Activated CD4-positive, CD25-positive, alpha-beta regulatory T cell (primary cell): ENCODE measurements around the gene CACNA1C.
"Not testable (repeated sequence)": the region's sequence is repeated elsewhere in the genome, so short reads cannot be mapped to it uniquely, and the experiment has no call there.

Experiments
- DNase-seq, 4 experiments: peaks; one replicate each; lab custom pipeline; 2025; lab: John Stamatoyannopoulos, UW

The CACNA1C gene

GRCh38 chr12:2076196-2076570 is 23.4 kb downstream of the CACNA1C start:
- no peak for DNase-seq

GRCh38 chr12:2076728-2077127 is 23.9 kb downstream of the CACNA1C start:
- DNase-seq, result no peak

GRCh38 chr12:2080604-2081003 is 27.8 kb downstream of the CACNA1C start:
- DNase-seq, result no peak

GRCh38 chr12:2082321-2082720 is 29.5 kb downstream of the CACNA1C start:
- DNase-seq, result no peak

GRCh38 chr12:2083008-2083407 is 30.2 kb downstream of the CACNA1C start:
- DNase-seq, result no peak

DNA sequence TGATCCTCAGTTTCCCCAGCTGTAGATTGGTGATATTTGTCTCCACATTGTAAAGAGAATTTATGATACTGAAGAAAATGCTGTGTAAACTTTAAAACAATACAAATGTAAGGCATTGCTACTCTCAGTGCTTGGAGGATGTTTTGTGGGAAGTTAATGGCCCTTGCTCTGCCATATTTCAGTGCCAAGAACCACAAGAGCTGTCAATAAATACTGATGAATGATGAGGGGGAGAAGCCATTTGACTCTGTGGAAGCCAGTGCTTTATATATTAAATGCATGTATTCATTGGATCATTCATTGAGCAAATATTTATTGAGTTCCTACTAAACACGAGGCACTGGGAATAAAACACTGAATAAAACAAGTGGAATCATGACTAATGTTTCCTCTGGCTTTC is 30.8 kb downstream of the CACNA1C start:
- DNase-seq, result no peak

- no peak for DNase-seq
Observed at GRCh38 chr12:2084553-2085296, 31.9 kb downstream of the CACNA1C start.

DNA sequence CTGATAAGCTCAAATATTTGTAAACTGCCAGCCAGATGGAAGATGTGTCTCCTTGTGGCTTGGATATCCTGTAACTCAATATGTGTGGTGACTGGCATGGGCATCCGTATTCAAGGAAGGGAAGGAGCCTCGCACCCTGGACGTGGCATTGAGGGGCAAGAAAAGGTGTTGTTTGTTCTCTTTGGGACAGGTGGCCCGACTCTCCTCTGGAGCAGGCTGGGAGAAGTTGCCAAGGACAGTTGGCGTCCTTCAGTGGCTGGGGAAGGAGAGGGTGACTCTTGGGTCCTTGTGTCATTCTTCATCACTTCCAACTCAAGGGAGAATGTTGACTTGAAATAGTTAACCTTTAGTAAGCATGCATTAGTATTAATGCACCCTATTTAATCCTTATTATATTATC is 39.6 kb downstream of the CACNA1C start:
- DNase-seq, result no peak

DNA sequence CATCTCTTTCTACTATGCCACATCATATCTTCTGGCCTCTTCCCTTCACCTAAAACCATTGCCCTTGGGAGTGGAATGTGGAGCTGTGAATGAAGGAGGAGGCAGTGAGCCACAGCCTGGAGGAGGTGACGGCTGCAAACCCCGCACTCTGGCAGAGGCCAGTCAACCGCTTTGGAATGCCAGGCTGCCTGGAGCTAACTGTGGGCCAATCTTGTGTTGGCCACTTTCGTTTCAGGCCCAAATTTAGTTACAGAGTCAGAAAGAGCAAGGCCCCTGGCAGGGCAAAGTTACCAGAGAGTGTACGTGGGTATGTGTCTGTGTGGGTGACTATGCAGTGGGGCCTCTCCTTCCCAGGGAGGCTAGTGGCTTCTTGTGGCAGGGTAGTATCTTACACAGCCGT is 40.1 kb downstream of the CACNA1C start:
- no peak for DNase-seq

GRCh38 chr12:2094597-2094996 is 41.8 kb downstream of the CACNA1C start:
- DNase-seq, result no peak

- DNase-seq, result no peak
Observed at GRCh38 chr12:2095878-2096277, 43.1 kb downstream of the CACNA1C start.

GRCh38 chr12:2097617-2098016 is 44.8 kb downstream of the CACNA1C start:
- no peak for DNase-seq

DNA sequence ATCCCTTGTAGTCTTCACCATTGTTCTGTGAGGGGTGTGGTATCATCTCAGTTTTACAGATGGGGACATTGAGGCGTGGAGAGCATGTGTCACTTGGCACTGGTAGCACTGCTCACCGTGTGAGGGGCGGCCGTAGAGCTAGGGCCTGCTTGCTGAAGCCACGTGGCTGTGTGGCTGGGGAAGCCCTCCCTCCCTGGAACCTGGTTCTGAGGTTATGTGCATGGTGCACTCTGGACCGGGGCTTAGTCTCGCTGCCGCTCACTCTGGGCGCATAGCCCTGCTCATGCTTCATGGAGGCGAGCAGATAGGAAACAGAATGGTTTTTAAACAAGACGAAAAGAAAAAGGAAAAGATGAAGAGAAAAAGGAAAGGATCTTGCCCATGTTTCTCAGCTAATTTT is 46.1 kb downstream of the CACNA1C start:
- no peak for DNase-seq

- DNase-seq, result no peak
Observed at GRCh38 chr12:2099595-2099994, 46.8 kb downstream of the CACNA1C start.

- DNase-seq, result no peak
Observed at GRCh38 chr12:2101359-2101758, 48.6 kb downstream of the CACNA1C start.

GRCh38 chr12:2101771-2102170 is 49.0 kb downstream of the CACNA1C start:
- DNase-seq, result no peak

DNA sequence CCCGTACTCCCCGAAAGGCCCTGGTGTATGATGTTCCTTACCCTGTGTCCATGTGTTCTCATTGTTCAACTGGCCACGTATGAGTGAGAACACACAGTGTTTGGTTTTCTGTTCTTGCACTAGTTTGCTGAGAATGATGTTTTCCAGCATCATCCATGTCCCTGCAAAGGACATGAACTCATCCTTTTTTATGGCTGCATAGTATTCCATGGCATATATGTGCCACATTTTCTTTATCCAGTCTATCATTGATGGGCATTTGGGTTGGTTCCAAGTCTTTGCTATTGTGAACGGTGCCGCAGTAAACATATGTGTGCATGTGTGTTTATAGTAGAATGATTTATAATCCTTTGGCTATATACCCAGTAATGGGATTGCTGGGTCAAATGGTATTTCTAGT is 49.9 kb downstream of the CACNA1C start:
- DNase-seq, result not testable (repeated sequence)

GRCh38 chr12:2105387-2105786 is 52.6 kb downstream of the CACNA1C start:
- DNase-seq, result not testable (repeated sequence)

DNA sequence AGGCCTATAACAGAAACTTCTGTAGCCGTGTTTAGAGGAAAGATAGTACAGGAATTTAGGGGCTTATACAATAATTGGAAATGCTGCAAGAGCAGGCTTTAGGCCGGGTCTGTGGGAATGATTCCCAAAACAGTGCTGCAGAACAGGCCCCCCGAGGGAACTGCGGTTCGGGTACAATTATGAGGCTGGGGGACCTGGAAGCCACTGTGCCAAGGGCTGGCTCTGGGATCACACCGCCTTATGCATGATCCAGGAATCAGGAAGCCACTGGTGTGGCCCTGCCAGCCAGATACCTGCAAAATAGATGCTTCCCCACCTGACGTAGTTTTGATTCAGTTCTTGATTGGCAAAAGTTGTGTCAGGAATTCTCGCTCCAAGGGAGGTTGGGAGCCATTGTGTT is 55.4 kb downstream of the CACNA1C start:
- DNase-seq, result no peak

DNA sequence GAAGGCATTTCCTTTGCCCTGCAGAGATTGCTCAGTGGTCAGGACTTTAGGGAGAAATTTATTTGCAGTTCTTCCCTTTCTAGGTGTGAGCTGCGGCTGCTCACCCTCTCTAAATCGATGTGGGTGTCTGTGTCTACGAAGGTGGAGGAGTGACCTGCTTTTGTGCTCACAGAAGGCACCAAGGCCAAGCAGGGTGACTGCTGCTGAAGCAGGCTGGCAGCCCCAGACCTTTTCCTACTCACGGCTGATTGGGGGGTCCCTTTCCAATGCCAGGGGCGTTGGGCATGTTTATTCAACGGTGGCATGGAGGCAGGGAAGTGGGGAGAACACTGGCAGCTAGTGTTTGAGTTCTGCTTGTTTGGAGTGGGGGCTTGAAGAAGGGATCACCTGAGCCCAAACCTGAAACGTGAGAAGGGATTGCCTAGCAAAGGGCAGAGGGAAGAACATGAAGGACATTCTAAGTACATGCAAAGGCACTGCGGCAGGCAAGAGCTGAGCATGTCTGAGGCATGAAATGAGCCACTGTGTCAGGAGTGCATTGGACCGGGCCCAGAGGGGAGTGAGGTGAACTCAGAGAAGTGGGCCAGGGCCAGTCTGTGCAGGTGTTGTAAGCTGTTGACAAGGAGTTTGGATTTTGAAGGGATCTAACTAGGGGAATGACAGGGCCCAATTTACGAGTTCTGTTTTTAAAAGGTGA is 56.3 kb downstream of the CACNA1C start:
- DNase-seq, result no peak

- no peak for DNase-seq
Observed at GRCh38 chr12:2110127-2110526, 57.3 kb downstream of the CACNA1C start.

DNA sequence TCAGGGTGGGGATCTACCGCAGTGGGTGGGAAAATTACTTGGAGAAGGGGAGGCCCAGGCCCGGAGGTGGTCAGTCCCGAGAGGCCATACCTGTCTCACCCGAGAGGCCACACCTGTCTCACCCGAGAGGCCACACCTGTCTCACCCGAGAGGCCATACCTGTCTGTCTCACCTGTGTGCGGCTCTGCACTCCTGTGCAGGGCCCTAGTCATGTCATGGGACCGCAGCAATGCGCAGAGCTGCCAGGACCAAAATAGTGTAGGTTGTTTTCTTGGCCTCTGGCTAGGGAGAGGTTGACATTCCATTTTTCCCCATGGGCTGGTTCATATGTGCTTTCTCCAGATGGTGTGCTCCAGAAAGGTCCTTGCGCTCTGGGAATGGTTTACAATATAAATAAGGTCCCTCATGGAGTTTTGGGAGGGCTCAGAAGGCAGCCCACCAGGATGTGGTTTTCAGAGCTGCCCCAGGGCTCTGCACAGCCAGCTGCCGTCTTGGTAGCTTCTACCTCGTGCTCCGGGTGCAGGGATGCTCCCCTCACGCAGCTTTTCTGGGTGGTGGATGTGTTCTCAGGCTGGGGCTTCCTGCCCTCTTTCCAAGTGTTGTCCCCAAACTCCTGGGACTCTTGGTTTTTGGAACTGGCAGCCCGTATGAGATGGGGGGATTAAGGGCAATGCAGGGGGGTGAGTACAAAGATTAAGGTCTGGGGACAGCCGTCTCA is 58.2 kb downstream of the CACNA1C start:
- DNase-seq, result no peak

GRCh38 chr12:2111826-2112225 is 59.0 kb downstream of the CACNA1C start:
- DNase-seq, result no peak
